ENCODE data around the gene SLC22A4.

Gene SLC22A4

DNA sequence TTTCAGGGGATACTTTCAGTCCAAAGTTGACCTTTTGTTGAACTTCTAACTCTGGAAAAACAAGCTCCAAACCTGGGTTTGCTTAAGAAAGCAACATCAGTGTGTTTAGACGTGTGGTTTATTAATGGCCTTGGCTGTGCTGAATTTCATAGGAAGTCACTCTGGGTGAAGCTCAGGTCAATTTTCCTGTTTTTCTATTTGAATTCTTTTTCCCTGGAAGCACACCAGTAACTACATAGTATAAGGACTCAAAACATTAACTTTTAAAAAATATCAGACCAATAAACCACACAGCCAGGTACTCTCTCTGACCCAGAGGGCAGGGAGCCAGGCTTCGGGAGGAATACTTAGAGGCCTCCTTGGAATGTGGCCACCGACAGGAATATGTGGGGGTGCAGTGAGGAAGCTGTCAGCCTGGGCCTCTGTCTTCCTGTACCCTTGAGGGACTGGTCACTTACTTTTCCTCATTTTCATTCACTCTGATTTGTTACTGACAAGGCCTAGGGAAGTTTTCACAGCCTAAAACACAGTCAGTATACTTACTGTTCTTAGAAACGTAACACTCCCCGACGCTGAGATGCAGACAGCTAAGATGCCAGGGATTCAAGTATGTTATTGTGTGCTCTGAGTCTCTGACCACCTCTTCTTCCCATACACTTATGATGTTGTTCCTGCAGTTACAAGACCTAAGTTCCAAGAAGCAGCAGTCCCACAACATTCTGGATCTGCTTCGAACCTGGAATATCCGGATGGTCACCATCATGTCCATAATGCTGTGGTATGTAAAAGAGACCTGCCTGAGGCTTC is 94.3 kb downstream of the SLC22A4 start:
- no peak overlapping the region for H3K27ac ChIP-seq
- TF ChIP-seq, protein P1, sequence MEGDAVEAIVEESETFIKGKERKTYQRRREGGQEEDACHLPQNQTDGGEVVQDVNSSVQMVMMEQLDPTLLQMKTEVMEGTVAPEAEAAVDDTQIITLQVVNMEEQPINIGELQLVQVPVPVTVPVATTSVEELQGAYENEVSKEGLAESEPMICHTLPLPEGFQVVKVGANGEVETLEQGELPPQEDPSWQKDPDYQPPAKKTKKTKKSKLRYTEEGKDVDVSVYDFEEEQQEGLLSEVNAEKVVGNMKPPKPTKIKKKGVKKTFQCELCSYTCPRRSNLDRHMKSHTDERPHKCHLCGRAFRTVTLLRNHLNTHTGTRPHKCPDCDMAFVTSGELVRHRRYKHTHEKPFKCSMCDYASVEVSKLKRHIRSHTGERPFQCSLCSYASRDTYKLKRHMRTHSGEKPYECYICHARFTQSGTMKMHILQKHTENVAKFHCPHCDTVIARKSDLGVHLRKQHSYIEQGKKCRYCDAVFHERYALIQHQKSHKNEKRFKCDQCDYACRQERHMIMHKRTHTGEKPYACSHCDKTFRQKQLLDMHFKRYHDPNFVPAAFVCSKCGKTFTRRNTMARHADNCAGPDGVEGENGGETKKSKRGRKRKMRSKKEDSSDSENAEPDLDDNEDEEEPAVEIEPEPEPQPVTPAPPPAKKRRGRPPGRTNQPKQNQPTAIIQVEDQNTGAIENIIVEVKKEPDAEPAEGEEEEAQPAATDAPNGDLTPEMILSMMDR (IDR thresholded peaks at IDR 0.05): no peak

DNA sequence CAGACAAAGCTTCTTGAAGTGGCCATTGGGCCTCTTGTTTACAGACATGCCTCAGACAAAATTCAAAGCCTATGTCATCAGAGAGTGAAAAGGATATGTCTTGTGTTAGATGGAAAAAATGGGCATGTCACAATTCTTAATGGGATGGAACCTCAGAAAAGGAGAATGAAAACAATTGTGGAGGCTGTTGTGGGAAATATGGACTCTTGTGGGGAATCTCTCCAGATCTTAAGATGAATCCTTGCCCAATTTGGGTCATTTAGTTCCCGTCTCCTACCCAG is 94.8 kb downstream of the SLC22A4 start:
- no peak for TF ChIP-seq ZFX (IDR thresholded peaks at IDR 0.05; ENCODE audit: borderline replicate concordance)
- TF ChIP-seq, protein P1 (IDR thresholded peaks at IDR 0.05): no peak
- H3K27ac ChIP-seq: no peak overlapping the region

DNA sequence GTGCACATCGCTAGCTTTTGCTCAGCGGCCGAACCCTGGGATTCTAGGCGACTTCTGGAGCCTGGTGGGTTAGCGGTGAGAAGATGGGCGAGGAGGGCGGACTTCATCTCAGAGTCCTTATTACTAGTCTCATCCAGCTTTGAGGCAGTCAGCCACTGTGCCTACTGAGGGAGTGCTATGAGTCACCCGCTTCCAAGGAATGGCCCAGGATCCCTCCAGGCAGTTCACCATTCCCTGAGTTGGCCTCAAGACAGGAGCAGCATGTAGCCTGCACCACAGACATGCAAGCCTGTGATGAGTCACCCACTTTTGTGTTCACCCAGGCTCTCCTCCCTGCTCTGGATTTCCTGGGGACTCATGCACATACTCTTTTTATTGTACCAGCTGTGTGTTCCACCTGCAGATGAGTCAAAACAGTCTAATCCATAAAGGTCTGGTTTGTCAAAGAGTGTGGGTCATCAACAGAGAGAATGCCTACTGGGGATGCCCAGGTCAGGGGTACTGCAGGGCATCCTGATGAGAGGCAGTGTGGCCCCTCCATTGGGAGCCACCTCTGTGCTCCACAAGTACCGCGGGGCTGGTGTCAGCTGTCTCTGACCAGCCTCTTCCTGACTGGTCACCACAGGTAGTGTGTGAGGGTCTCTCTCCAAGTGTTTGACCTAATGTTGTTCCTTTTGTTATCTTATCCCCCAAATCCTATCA is 95.5 kb downstream of the SLC22A4 start:
- H3K27ac ChIP-seq: no peak overlapping the region
- TF ChIP-seq, protein P1 (IDR thresholded peaks at IDR 0.05): no peak

DNA sequence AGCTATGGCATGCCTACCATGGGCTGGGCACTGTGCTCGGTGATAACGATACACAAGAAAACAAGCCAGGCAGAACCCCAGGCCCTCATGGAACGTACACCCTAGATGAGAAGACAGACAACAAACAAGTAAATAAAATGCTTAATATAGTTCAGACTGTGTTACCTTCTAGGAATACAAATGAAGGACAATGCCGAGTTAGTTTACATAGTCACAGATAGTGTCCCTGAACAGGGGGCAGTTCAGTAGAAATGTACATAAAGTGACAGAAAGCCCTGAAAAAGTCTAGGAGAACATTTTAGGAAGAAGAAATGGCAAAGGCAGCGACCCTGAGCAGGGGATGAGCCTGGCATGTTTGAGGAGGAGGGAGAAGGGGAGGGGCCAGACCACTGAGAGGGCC is 97.1 kb downstream of the SLC22A4 start:
- no peak for TF ChIP-seq ZFX (IDR thresholded peaks at IDR 0.05; ENCODE audit: borderline replicate concordance)
- TF ChIP-seq, protein P1 (IDR thresholded peaks at IDR 0.05): no peak
- H3K27ac ChIP-seq: no peak overlapping the region

DNA sequence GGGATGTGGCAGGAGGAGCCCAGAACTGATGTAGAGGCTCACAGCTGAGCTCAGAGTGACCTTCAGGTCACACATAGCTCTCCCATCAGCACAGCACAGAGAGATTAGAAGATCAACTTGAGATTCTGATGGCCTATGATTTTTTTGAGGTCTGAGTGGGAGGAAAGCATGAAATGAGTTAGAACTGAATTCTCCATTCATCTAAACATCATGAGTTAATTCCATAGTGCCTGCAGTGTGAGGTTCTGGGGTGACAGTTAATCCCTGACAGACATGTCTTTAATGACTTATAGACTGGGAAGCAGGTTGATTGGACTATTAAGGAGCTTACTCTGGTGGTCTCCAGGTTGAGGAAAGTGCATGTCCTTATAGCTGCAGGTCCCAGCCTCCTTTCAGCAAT is 97.7 kb downstream of the SLC22A4 start:
- TF ChIP-seq, protein P1 (IDR thresholded peaks at IDR 0.05): no peak
- no peak for TF ChIP-seq ZFX (IDR thresholded peaks at IDR 0.05; ENCODE audit: borderline replicate concordance)
- no peak overlapping the region for H3K27ac ChIP-seq

DNA sequence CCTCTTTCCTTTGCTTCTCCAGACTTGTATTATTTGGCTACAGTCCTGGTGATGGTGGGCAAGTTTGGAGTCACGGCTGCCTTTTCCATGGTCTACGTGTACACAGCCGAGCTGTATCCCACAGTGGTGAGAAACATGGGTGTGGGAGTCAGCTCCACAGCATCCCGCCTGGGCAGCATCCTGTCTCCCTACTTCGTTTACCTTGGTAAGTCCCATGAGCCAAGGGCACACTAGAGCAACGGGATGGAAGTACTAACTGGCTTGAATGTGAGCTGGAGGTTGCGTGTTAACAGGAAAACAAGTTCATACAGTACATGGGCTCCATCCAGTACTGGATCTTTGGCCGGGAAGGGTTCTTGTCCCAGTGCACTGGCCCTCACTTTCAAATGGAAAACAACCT is 98.2 kb downstream of the SLC22A4 start:
- no peak overlapping the region for H3K27ac ChIP-seq
- TF ChIP-seq, protein P1 (IDR thresholded peaks at IDR 0.05): no peak
- no peak for TF ChIP-seq ZFX (IDR thresholded peaks at IDR 0.05; ENCODE audit: borderline replicate concordance)

Data from 22Rv1 (cell line).